Muscle layer of duodenum (tissue), 2 donors: Measurements from ENCODE around the gene SYNJ2.
A peak's percentile ranks its signal among the peaks of the same experiment; 100 is the strongest.

Source experiments
- H3K27ac ChIP-seq: one replicate; pipeline ENCODE4 v1.7.0; 2013; ENCODE audit warnings: mild to moderate bottlenecking, low read length
- H3K27me3 ChIP-seq: one replicate; pipeline ENCODE4 v1.7.0; 2013; ENCODE audit warnings: low read depth, mild to moderate bottlenecking, control low read depth, low read length
- H3K36me3 ChIP-seq, 2 donors: one replicate each; pipeline ENCODE4 v1.7.0; 2013; ENCODE audit warnings: low read length in 2 of 2, control low read depth in 1 of 2, mild to moderate bottlenecking in 1 of 2; ENCODE audit not compliant: insufficient read depth in 2 of 2, control insufficient read depth in 1 of 2
- H3K4me1 ChIP-seq, 2 donors: one replicate each; pipeline ENCODE4 v1.7.0; 2013; ENCODE audit warnings: low read length in 2 of 2, mild to moderate bottlenecking in 2 of 2, control low read depth in 1 of 2, moderate library complexity in 1 of 2; ENCODE audit not compliant: insufficient read depth in 2 of 2, control insufficient read depth in 1 of 2
- H3K4me3 ChIP-seq, 2 donors: one replicate each; pipeline ENCODE4 v1.7.0; 2013; ENCODE audit warnings: low read length in 2 of 2, low read depth in 1 of 2, mild to moderate bottlenecking in 1 of 2
- H3K9me3 ChIP-seq, 2 donors: one replicate each; pipeline ENCODE4 v1.7.0; 2013; ENCODE audit warnings: low read length in 2 of 2, control low read depth in 1 of 2, mild to moderate bottlenecking in 1 of 2; ENCODE audit not compliant: control insufficient read depth in 1 of 2
- donor health status: healthy.

Gene SYNJ2

GRCh38 chr6:158038291-158039177 is 56.9 kb downstream of the SYNJ2 start:
- Histone ChIP-seq H3K27me3 (no peaks in the 10 kb centered on the region), H3K36me3 (no peaks in the 10 kb centered on the region), H3K4me3 (no peak overlapping the region), H3K9me3 (no peaks in the 10 kb centered on the region), H3K27ac (no peak overlapping the region), H3K4me1 (peaks cover 21 to 29% of the 10 kb centered on the region in 2 donors)

GRCh38 chr6:158039178-158039557 is 57.5 kb downstream of the SYNJ2 start:
- Histone ChIP-seq H3K27ac (no peak overlapping the region), H3K36me3 (no peaks in the 10 kb centered on the region), H3K9me3 (no peaks in the 10 kb centered on the region), H3K4me1 (peaks cover 21 to 25% of the 10 kb centered on the region in 2 donors), H3K27me3 (no peaks in the 10 kb centered on the region), H3K4me3 (no peak overlapping the region)

- no peaks in the 10 kb centered on the region for H3K36me3 ChIP-seq
- no peak overlapping the region for H3K27ac ChIP-seq
- H3K4me1 ChIP-seq = peaks cover 21 to 25% of the 10 kb centered on the region in 2 donors
- H3K4me3 ChIP-seq = no peak overlapping the region
- H3K9me3 ChIP-seq = no peaks in the 10 kb centered on the region
- no peaks in the 10 kb centered on the region for H3K27me3 ChIP-seq
Observed at GRCh38 chr6:158039571-158040050, 57.9 kb downstream of the SYNJ2 start.

GRCh38 chr6:158040051-158040803 is 58.6 kb downstream of the SYNJ2 start:
- H3K4me1 ChIP-seq = peaks cover 21 to 25% of the 10 kb centered on the region in 2 donors
- H3K27me3 ChIP-seq = no peaks in the 10 kb centered on the region
- no peaks in the 10 kb centered on the region for H3K36me3 ChIP-seq
- no peak overlapping the region for H3K4me3 ChIP-seq
- peak overlapping the region; percentile 74 for H3K27ac ChIP-seq
- H3K9me3 ChIP-seq = no peaks in the 10 kb centered on the region

- Histone ChIP-seq H3K36me3 (no peaks in the 10 kb centered on the region), H3K27me3 (no peaks in the 10 kb centered on the region), H3K4me1 (peaks cover 21 to 25% of the 10 kb centered on the region in 2 donors), H3K9me3 (no peaks in the 10 kb centered on the region), H3K4me3 (no peak overlapping the region), H3K27ac (peak overlapping the region; percentile 74)
Observed at GRCh38 chr6:158040804-158041347, 59.2 kb downstream of the SYNJ2 start.

- no peak overlapping the region for H3K4me3 ChIP-seq
- H3K27me3 ChIP-seq = no peaks in the 10 kb centered on the region
- no peaks in the 10 kb centered on the region for H3K36me3 ChIP-seq
- peak overlapping the region; percentile 74 for H3K27ac ChIP-seq
- H3K9me3 ChIP-seq = no peaks in the 10 kb centered on the region
- H3K4me1 ChIP-seq = peaks cover 21 to 25% of the 10 kb centered on the region in 2 donors
Observed at GRCh38 chr6:158041370-158041769, 59.7 kb downstream of the SYNJ2 start.

GRCh38 chr6:158041788-158042187 is 60.1 kb downstream of the SYNJ2 start:
- H3K9me3 ChIP-seq = no peaks in the 10 kb centered on the region
- peak overlapping the region; percentile 6 for H3K27ac ChIP-seq
- no peaks in the 10 kb centered on the region for H3K27me3 ChIP-seq
- no peaks in the 10 kb centered on the region for H3K36me3 ChIP-seq
- no peak overlapping the region for H3K4me3 ChIP-seq
- H3K4me1 ChIP-seq = peaks cover 21 to 25% of the 10 kb centered on the region in 2 donors

- Histone ChIP-seq H3K36me3 (no peaks in the 10 kb centered on the region), H3K9me3 (no peaks in the 10 kb centered on the region), H3K4me1 (peaks cover 21 to 25% of the 10 kb centered on the region in 2 donors), H3K4me3 (no peak overlapping the region), H3K27ac (peak overlapping the region; percentile 10), H3K27me3 (no peaks in the 10 kb centered on the region)
Observed at GRCh38 chr6:158042245-158042798, 60.7 kb downstream of the SYNJ2 start.

GRCh38 chr6:158043008-158043407 is 61.3 kb downstream of the SYNJ2 start:
- Histone ChIP-seq H3K36me3 (no peaks in the 10 kb centered on the region), H3K4me3 (no peak overlapping the region), H3K9me3 (no peaks in the 10 kb centered on the region), H3K4me1 (peaks cover 21 to 25% of the 10 kb centered on the region in 2 donors), H3K27me3 (no peaks in the 10 kb centered on the region), H3K27ac (peak overlapping the region; percentile 10)

- no peak overlapping the region for H3K27ac ChIP-seq
Observed at GRCh38 chr6:158043586-158044524, 62.2 kb downstream of the SYNJ2 start.

More at GRCh38 chr6:158043586-158044524, 62.2 kb downstream of the SYNJ2 start:
- Histone ChIP-seq H3K27me3 (no peaks in the 10 kb centered on the region), H3K4me1 (peaks cover 21 to 25% of the 10 kb centered on the region in 2 donors), H3K9me3 (no peaks in the 10 kb centered on the region), H3K36me3 (no peaks in the 10 kb centered on the region), H3K4me3 (no peak overlapping the region)
